ENCODE data around the gene PLIN3. TPM values are rescaled to one million over a fixed set of nuclear protein-coding genes. Genes with fewer than 3 reads are reported as not detected.
"Not testable (repeated sequence)": the region's sequence is repeated elsewhere in the genome, so short reads cannot be mapped to it uniquely, and the experiment has no call there.

PLIN3 gene
- total and polyA plus RNA-seq, 2 donors (not counting 1 experiment from before 2014, with no cell fraction given) = 27.6 to 34.3 TPM

GRCh38 chr19:4904481-4904880, 37.0 kb upstream of the PLIN3 start:
- intact Hi-C loops (cut with micrococcal nuclease) = no loop called here
- Histone ChIP-seq H3K27me3 (replicated peaks in 1 of 4; ENCODE audit: control extremely low read depth in 1 of 4, control insufficient read depth in 3 of 4, insufficient read depth in 4 of 4, low read length in 3 of 4) (peaks cover 0 to 3% (median 0%) of the 10 kb centered on the region in 4 experiments), H3K4me1 (ENCODE audit: control insufficient read depth in 2 of 2, insufficient read depth in 2 of 2, low read length in 2 of 2) (peaks cover 7 to 12% of the 10 kb centered on the region in 2 donors), H3K9me3 (ENCODE audit: control extremely low read depth in 1 of 3, control insufficient read depth in 2 of 3, insufficient read depth in 1 of 3, low read length in 2 of 3) (no peaks in the 10 kb centered on the region), H3K4me3 (ENCODE audit: control extremely low read depth in 1 of 5, extremely low read depth in 1 of 5, insufficient read depth in 1 of 5, low read depth in 2 of 5, low read length in 4 of 5) (no peak overlapping the region), H3K9ac (ENCODE audit: low read length) (no peak overlapping the region), H3K36me3 (replicated peaks in 1 of 2; ENCODE audit: control extremely low read depth in 1 of 2, control insufficient read depth in 1 of 2, extremely low read depth in 1 of 2, insufficient read depth in 2 of 2, low read length in 1 of 2) (peaks cover 0 to 2% of the 10 kb centered on the region in 2 experiments), H2AFZ (ENCODE audit: insufficient read depth, low read depth, low read length, poor library complexity, severe bottlenecking) (no peak overlapping the region), H3K4me2 (replicated peaks; ENCODE audit: low read depth, low read length, poor library complexity, severe bottlenecking) (no peak overlapping the region), H4K20me1 (ENCODE audit: control insufficient read depth, insufficient read depth, low read length, poor library complexity, severe bottlenecking) (peaks cover 51% of the 10 kb centered on the region), H3K27ac (ENCODE audit: low read length in 2 of 2) (no peak overlapping the region), H3K79me2 (ENCODE audit: control insufficient read depth, insufficient read depth, low read length) (peaks cover 65% of the 10 kb centered on the region)
- H3K27me3 Mint-ChIP-seq = no peaks in the 10 kb centered on the region
- POLR2A ChIA-PET = no interaction called here
- H3K27ac Mint-ChIP-seq = no peak overlapping the region
- WGBS (ENCODE audit: insufficient coverage) = 100% methylated on average over 2 of the region's 3 CpGs
- H3K9me3 Mint-ChIP-seq (ENCODE audit: insufficient read depth) = no peaks in the 10 kb centered on the region
- DNase-seq (no peak), ATAC-seq (ENCODE audit: low read depth) (no peak)
- no peak overlapping the region for H3K4me3 Mint-ChIP-seq
- peaks cover 10% of the 10 kb centered on the region for H3K4me1 Mint-ChIP-seq
- TF ChIP-seq EZH2 (IDR thresholded peaks at IDR 0.05; ENCODE audit: borderline replicate concordance, insufficient read depth, low read depth, low read length, poor library complexity, severe bottlenecking) = no peak
- TF ChIP-seq, protein P1, sequence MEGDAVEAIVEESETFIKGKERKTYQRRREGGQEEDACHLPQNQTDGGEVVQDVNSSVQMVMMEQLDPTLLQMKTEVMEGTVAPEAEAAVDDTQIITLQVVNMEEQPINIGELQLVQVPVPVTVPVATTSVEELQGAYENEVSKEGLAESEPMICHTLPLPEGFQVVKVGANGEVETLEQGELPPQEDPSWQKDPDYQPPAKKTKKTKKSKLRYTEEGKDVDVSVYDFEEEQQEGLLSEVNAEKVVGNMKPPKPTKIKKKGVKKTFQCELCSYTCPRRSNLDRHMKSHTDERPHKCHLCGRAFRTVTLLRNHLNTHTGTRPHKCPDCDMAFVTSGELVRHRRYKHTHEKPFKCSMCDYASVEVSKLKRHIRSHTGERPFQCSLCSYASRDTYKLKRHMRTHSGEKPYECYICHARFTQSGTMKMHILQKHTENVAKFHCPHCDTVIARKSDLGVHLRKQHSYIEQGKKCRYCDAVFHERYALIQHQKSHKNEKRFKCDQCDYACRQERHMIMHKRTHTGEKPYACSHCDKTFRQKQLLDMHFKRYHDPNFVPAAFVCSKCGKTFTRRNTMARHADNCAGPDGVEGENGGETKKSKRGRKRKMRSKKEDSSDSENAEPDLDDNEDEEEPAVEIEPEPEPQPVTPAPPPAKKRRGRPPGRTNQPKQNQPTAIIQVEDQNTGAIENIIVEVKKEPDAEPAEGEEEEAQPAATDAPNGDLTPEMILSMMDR (IDR thresholded peaks at IDR 0.05) = no peak
- CTCF ChIA-PET = interaction anchor here (1.2 to 15.4 kb wide), 5 partner anchors 8 to 100 kb away, joined by 3 to 219 read pairs (median 5); partner anchors contain the start of gene PLIN3

DNA sequence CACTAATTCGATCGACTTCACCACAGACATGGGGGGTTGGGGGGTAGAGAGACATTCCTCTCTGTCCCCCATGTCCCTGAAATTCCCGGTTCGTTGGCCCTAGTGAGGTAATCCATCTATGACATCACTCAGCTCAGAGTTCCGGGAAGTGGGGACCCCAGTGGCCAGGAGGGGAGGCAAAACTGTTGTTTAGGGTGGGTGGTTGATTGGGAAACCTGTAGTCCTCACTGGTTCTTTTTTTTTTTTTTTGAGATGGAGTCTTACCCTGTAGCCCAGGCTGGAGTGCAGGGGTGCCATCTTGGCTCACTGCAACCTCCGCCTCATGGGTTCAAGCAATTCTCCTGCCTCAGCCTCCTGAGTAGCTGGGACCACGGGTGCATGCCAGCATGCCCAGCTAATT, 35.3 kb upstream of the PLIN3 start, which contains the start of gene ARRDC5:
Gene ARRDC5, minus strand, starts transcription at position 101 of the 400 bp plus-strand sequence. Its CDS starts 71 bp downstream, at position 30.
- H3K4me1 ChIP-seq (ENCODE audit: control insufficient read depth in 2 of 2, insufficient read depth in 2 of 2, low read length in 2 of 2) = no peaks in the 10 kb centered on the region
- ATAC-seq (ENCODE audit: low read depth) = no peak
- peaks cover 35% of the 10 kb centered on the region for H4K20me1 ChIP-seq (ENCODE audit: control insufficient read depth, insufficient read depth, low read length, poor library complexity, severe bottlenecking)
- no peaks in the 10 kb centered on the region for H3K9me3 ChIP-seq (ENCODE audit: control extremely low read depth in 1 of 3, control insufficient read depth in 2 of 3, insufficient read depth in 1 of 3, low read length in 2 of 3)
- no peak within 1 kb of the TSS for H3K4me3 ChIP-seq (ENCODE audit: control extremely low read depth in 1 of 5, extremely low read depth in 1 of 5, insufficient read depth in 1 of 5, low read depth in 2 of 5, low read length in 4 of 5)
- no peaks in the 10 kb centered on the region for H3K27me3 Mint-ChIP-seq
- H3K4me3 Mint-ChIP-seq = no peak within 1 kb of the TSS
- WGBS (ENCODE audit: insufficient coverage) = 94% methylated on average over 2 of the region's 7 CpGs
- no peak for DNase-seq
- H3K36me3 ChIP-seq (replicated peaks in 1 of 2; ENCODE audit: control extremely low read depth in 1 of 2, control insufficient read depth in 1 of 2, extremely low read depth in 1 of 2, insufficient read depth in 2 of 2, low read length in 1 of 2) = peaks cover 0 to 4% of the 10 kb centered on the region in 2 experiments
- H3K27ac Mint-ChIP-seq = no peak within 1 kb of the TSS
- peaks cover 53% of the 10 kb centered on the region for H3K79me2 ChIP-seq (ENCODE audit: control insufficient read depth, insufficient read depth, low read length)
- H3K4me2 ChIP-seq (replicated peaks; ENCODE audit: low read depth, low read length, poor library complexity, severe bottlenecking) = no peak within 1 kb of the TSS
- no peaks in the 10 kb centered on the region for H3K27me3 ChIP-seq (replicated peaks in 1 of 4; ENCODE audit: control extremely low read depth in 1 of 4, control insufficient read depth in 3 of 4, insufficient read depth in 4 of 4, low read length in 3 of 4)
- H3K4me1 Mint-ChIP-seq = peaks cover 1% of the 10 kb centered on the region
- ChIA-PET POLR2A (no interaction called here), CTCF (interaction anchor here (1.0 to 1.7 kb wide), 2 partner anchors 9 to 93 kb away, joined by 4 to 5 read pairs; no protein-coding TSS in a partner anchor)
- H3K9ac ChIP-seq (ENCODE audit: low read length) = no peak within 1 kb of the TSS
- H3K9me3 Mint-ChIP-seq (ENCODE audit: insufficient read depth) = no peaks in the 10 kb centered on the region
- intact Hi-C loops (cut with micrococcal nuclease) = no loop called here
- no peak within 1 kb of the TSS for H2AFZ ChIP-seq (ENCODE audit: insufficient read depth, low read depth, low read length, poor library complexity, severe bottlenecking)
- TF ChIP-seq, protein P1 (IDR thresholded peaks at IDR 0.05) = no peak
- no peak for TF ChIP-seq EZH2 (IDR thresholded peaks at IDR 0.05; ENCODE audit: borderline replicate concordance, insufficient read depth, low read depth, low read length, poor library complexity, severe bottlenecking)
- H3K27ac ChIP-seq (ENCODE audit: low read length in 2 of 2) = no peak within 1 kb of the TSS

- ATAC-seq (ENCODE audit: low read depth); H3K9me3 ChIP-seq (ENCODE audit: control extremely low read depth in 1 of 3, control insufficient read depth in 2 of 3, insufficient read depth in 1 of 3, low read length in 2 of 3); H3K4me3 ChIP-seq (ENCODE audit: control extremely low read depth in 1 of 5, extremely low read depth in 1 of 5, insufficient read depth in 1 of 5, low read depth in 2 of 5, low read length in 4 of 5); H3K36me3 ChIP-seq (replicated peaks in 1 of 2; ENCODE audit: control extremely low read depth in 1 of 2, control insufficient read depth in 1 of 2, extremely low read depth in 1 of 2, insufficient read depth in 2 of 2, low read length in 1 of 2); POLR2A ChIA-PET; H3K4me1 ChIP-seq (ENCODE audit: control insufficient read depth in 2 of 2, insufficient read depth in 2 of 2, low read length in 2 of 2); H3K27ac ChIP-seq (ENCODE audit: low read length in 2 of 2); H3K9me3 Mint-ChIP-seq (ENCODE audit: insufficient read depth); H3K27me3 ChIP-seq (replicated peaks in 1 of 4; ENCODE audit: control extremely low read depth in 1 of 4, control insufficient read depth in 3 of 4, insufficient read depth in 4 of 4, low read length in 3 of 4); H3K4me2 ChIP-seq (replicated peaks; ENCODE audit: low read depth, low read length, poor library complexity, severe bottlenecking); H3K4me1 Mint-ChIP-seq; H3K9ac ChIP-seq (ENCODE audit: low read length); H3K27ac Mint-ChIP-seq; CTCF ChIA-PET; DNase-seq; H3K27me3 Mint-ChIP-seq; H2AFZ ChIP-seq (ENCODE audit: insufficient read depth, low read depth, low read length, poor library complexity, severe bottlenecking); H3K4me3 Mint-ChIP-seq; intact Hi-C loops (cut with micrococcal nuclease): not testable (repeated sequence)
- 94% methylated on average over 11 of the region's 13 CpGs for WGBS (ENCODE audit: insufficient coverage)
- H3K79me2 ChIP-seq (ENCODE audit: control insufficient read depth, insufficient read depth, low read length) = peaks cover 34% of the 10 kb centered on the region
- H4K20me1 ChIP-seq (ENCODE audit: control insufficient read depth, insufficient read depth, low read length, poor library complexity, severe bottlenecking) = peaks cover 18% of the 10 kb centered on the region
Observed at GRCh38 chr19:4900879-4901278, 33.4 kb upstream of the PLIN3 start.
